DMS153 (cell line): ENCODE measurements around the gene SLC2A11.
"Not testable (repeated sequence)": the region's sequence is repeated elsewhere in the genome, so short reads cannot be mapped to it uniquely, and the experiment has no call there.

Source experiments
- DNase-seq: peaks from one replicate; lab custom pipeline; 2025; lab: John Stamatoyannopoulos, UW

The SLC2A11 gene

DNA sequence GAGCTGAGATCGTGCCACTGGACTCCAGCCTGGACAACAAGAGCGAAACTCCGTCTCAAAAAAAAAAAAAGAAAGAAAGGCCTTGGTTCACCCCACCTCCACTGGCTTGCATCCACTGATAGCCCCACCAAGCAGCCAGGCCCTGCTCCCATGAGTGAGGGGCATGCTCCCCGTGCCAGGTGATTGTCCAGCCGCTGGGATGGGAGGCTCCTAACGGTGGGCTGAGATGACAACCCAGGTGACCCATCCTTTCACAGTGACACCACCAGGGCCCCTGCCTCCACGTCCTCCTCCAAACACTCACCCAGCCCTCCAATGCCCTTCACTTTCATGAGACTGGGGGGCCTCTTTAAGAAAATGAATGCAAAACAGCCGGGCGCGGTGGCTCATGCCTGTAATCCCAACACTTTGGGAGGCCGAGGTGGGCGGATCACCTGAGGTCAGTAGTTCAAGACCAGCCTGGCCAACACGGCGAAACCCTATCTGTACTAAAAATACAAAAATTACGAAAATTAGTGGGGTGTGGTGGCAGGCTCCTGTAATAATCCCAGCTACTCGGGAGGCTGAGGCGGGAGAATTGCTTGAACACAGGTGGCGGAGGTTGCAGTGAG is 10.3 kb upstream of the SLC2A11 start:
- DNase-seq = no peak

- no peak for DNase-seq
Observed at GRCh38 chr22:23847991-23848864, 9.4 kb upstream of the SLC2A11 start.

GRCh38 chr22:23849009-23850006 is 8.4 kb upstream of the SLC2A11 start:
- peak; percentile 64 for DNase-seq

DNA sequence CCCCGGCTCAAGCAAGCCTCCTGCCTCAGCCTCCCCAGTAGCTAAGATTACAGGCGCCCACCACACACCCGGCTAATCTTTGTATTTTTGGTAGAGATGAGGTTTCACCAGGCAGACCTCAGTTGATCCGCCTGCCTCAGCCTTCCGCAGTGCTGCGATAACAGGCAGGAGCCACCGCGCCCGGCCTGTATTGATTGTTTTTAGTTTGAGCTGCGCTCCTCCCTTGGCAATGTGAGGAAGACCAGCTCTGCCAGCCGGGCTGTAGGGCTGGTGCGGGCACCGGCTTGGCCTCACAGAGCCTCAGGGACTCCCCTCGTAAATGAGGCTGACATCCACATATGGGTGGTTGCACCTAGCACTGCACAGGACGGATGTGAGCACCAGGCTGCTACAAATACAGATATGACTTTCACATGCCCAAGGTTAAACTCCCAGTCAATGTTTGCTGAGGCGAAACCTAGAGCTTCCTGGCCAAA is 7.5 kb upstream of the SLC2A11 start:
- peak; percentile 31 for DNase-seq

DNA sequence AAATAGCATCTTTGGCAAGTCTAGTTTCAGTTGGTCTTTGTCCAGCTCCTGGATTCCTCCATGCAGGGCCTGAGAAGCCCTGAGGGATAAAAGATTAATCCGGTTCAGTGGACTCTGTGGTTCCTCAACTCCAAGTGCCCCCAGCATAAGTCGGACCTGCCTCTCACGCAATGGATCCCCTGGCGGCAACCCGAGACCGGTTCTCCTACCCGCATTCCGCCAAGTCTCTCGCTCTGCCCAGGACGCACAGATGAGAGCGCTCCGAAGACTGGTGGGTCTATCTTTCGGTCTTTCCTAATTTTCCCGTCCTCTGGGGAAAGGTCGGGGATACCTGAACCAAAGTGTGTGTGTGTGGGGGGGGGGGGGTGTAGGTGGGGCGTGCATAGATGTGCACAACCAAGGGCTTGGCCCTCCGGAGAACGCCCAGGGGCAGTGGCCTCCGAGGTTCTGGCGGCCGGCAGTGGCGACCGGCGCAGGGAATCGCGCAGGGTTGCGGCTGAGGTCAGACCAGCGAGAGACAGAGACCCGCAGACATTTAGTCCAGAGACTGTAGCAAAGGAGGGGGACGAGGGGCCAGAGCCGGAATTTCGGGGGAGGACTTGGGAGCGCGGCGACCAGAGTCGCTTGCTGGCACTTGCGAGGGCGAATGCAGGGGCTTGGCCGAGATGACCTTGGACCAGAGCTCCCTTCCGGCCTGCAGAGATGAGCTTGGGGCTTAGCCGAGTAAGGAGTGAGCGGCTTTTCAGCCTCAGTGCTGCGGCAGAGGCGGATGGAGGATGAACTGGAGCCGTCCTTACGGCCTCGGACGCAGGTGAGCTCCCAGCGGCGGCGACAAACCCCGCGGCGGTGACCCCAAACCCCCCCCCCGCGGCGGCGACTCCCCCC is 712 bp upstream of the SLC2A11 start:
- DNase-seq = no peak

- DNase-seq = no peak
Observed at GRCh38 chr22:23858484-23858815, 775 bp downstream of the SLC2A11 start.

DNA sequence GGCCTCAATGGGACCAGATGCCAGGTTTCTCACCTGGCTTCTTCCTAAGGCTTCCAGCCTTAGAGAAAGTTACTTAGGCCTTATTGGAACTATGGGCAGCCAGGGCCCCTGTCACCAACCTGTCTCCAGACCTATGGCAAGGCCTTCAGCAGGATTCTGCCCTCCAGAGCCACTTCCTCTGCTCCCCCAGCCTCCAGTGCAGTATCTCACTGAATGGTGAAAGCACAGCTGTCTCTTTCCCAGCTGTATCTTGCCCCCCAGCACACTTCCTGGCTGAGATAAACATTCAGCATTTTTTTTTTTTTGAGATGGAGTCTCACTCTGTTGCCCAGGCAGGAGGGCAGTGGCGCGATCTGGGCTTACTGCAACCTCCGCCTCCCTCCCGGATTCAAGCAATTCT is 1.5 kb downstream of the SLC2A11 start:
- no peak for DNase-seq

- DNase-seq = not testable (repeated sequence)
Observed at GRCh38 chr22:23860187-23860586, 2.5 kb downstream of the SLC2A11 start.

DNA sequence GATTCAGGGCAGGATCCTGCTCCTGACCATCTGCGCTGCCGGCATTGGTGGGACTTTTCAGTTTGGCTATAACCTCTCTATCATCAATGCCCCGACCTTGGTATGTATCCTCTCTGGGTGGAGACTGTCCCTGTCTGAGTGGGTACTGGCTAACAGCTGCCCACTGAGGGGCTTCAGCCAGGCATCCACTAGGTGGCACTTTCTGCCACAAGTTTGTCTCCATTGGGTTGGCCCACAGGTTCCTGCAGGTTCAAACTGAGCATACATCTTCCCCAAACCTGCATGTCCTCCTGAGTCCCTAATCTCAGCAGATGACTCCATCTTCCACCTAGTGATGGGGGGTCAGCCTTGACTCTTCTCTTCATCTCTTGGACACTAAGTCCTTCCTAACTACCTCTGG is 4.4 kb downstream of the SLC2A11 start:
- DNase-seq = peak; percentile 48

- not testable (repeated sequence) for DNase-seq
Observed at GRCh38 chr22:23864499-23865154, 7.0 kb downstream of the SLC2A11 start.

DNA sequence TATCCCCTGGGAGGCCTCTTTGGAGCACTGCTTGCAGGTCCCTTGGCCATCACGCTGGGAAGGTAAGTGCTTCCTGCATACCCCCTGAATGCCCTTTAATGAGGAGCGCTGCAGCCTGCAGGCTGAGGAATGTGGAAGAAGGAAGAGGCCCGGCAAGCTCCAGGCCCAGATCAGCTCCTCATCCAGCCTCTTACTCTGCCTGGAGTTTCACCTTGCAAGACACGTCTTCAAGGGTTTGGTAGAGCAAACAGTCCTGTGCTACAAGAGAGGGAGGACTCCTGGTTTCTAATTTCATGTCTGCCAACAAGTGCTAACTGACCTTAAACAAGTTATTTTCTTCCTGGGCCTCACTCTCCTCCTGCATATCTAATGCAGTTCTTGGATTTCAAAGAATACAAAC is 10.9 kb downstream of the SLC2A11 start:
- no peak for DNase-seq

GRCh38 chr22:23874871-23875270 is 17.2 kb downstream of the SLC2A11 start:
- no peak for DNase-seq

DNA sequence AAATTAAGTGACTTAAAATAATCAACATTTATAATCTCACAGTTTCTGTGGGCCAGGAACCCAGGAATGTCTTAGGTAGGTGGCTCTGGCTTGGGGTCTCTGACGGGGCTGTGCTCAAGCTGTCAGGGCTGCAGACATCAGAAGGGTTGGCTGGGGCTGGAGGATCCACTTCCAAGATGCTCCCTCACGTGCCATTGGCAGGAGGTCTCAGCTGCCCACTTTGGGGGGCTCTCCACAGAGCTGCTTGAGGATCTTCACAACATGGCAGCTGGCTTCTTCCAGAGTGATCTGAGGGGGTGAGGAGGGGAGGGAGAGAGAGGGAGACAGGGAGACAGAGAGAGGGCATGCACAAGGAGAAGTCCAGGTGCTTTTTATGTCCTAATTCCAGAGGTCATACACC is 18.1 kb downstream of the SLC2A11 start:
- no peak for DNase-seq

GRCh38 chr22:23877566-23877965 is 19.9 kb downstream of the SLC2A11 start:
- DNase-seq = no peak

- DNase-seq = no peak
Observed at GRCh38 chr22:23878219-23878618, 20.5 kb downstream of the SLC2A11 start.

DNA sequence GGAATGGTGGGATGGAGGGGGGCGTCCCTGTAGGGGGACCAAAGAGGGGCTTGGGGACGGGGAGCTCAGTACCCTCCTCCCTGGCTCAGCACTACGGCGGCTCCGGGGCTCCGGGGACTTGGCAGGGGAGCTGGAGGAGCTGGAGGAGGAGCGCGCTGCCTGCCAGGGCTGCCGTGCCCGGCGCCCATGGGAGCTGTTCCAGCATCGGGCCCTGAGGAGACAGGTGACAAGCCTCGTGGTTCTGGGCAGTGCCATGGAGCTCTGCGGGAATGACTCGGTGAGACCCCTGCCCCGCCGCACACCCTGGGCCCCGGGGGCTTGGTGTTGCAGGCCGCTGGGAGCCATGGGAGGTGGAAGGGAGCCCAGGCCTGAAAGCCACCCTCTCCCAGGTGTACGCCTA is 24.7 kb downstream of the SLC2A11 start:
- no peak for DNase-seq

DNA sequence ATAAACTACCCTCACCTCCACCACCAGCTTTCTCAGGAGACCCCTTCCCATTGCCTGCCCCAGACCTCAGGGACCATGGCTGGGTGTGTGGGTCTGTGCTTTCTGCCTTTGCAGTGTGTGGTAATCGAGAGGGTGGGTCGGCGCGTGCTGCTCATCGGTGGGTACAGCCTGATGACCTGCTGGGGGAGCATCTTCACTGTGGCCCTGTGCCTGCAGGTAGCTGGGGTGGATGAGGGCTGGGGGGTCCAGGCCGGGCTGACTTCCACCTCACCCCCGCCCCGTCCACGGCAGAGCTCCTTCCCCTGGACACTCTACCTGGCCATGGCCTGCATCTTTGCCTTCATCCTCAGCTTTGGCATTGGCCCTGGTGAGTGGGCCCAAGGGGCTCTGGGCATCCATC is 26.0 kb downstream of the SLC2A11 start:
- no peak for DNase-seq

- DNase-seq = no peak
Observed at GRCh38 chr22:23884140-23884539, 26.5 kb downstream of the SLC2A11 start.

DNA sequence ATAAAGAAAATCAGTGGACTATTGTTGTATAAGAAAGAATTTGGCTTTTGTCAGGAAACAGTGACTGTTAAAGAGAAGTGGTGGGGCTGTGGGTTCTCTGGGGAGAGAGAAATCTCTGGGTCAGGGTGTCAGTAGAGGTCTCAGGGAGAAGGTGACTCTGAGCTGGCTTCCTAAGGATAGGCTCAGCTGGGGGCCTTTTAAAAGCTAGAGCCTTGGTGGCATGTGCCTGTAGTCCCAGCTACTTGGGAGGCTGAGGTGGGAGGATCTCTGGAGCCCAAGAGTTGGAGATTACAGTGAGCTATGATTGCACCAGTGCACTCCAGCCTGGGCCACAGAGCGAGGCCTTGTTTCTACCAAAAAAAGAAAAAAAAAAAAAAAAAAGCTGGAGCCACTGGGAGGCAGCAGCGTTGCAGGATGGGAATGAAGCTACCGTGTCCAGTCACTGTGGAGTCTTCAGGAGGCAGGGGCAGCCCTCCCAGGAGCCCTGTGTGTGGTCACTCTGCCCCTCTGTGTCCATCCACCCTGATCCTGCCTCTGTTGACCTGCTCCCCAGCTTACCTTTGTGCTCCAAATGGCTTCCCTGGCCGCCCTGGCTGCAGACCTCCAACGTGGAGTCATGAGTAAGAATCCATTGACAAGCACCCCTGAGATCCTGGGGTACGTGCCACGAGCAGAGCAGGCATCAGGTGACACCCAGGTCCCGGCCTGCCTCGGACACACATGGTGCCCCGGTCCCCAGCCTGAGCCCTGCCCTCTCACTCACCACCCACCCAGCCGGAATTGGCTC is 31.1 kb downstream of the SLC2A11 start:
- DNase-seq = no peak

GRCh38 chr22:23889620-23890019 is 31.9 kb downstream of the SLC2A11 start:
- DNase-seq = no peak
